ENCODE data around the gene ACTG2.

ACTG2 gene

DNA sequence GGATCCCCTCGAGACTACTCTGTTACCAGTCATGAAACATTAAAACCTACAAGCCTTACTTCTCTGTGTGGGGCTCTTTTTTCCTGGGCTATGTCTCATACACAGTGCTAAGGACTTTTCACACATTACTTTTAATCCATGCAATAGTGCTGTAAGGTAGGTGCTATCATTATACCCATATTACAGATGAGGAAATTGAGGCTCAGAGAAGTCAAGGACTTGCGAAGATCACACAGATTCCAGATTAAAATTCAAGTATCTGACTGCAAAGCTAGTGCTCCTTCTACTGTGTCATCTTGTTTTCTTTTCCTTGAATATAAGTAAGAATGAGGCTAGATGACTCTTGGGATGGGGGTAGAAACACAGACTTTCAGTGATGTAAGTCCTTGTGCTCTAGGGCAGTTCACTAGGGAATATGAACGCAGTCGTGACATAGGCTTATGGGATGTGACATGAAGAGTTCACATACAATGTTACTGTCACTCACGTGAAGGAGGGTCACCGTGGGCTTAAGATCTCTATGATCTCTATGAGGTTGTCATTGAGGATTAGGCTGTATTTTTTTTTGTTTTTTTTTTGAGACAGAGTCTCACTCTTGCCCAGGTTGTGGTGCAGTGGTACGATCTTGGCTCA lies 26.9 kb downstream of the ACTG2 start:
- Histone ChIP-seq H3K4me1 (peaks cover 17% of the 10 kb centered on the region; the same call in 1 of the 2 replicates), H3K27me3 (no peaks in the 10 kb centered on the region), H3K36me3 (no peaks in the 10 kb centered on the region), H3K27ac (no peak overlapping the region), H3K9me3 (no peaks in the 10 kb centered on the region), H3K9ac (no peak overlapping the region), H4K20me1 (no peaks in the 10 kb centered on the region), H3K4me2 (no peak overlapping the region), H3K4me3 (no peak overlapping the region)
- TF ChIP-seq Cebpa-rat (IDR thresholded peaks at IDR 0.05) = no peak

DNA sequence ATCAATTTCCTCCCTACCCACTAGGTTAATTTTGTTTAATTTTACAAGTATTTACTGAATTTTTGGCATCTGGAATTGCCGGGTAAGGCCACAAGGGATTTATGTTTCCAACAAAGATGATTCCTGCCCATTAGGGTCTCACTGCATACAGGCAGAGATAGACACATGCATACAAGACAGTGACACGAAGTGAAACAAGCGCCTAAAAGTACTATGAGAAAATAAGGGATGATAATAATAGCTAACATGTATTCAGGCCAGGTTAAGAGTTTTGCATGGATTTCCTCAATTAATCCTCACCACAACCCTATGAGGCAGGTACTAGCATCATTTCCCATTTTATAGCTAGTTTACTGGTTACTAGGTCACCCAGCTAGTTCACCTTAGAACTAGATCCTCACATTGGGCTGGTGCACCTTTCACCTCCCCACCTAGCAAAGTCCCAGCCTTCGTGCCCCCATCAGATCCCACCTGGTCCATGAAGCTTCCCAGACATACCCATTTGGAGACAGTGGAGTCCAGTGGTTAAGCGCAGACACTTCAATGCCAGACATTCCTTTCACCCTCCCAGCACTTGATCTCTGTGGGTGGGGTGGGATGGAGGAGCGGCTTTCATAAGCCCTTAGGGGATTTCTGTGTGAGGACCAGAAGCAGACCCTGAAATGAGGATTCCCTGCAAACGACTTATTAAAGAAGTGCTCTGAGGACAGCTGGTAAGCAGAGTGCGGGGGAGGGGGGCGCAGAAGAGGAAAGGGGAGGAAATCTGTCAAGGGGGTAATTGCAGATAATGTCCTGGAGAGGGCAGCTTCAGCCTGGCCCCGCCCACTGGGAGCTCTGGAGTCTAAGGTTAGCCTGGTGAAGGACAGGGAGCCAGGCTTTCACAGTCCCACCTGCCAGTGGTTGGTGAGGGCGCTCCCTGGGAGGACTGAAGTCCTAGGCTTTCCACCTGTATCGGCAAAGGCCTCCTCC lies 28.1 kb downstream of the ACTG2 start:
- peaks cover 18% of the 10 kb centered on the region for H3K4me1 ChIP-seq
- no peaks in the 10 kb centered on the region for H3K27me3 ChIP-seq
- TF ChIP-seq Cebpa-rat (IDR thresholded peaks at IDR 0.05) = no peak
- H3K9ac ChIP-seq = no peak overlapping the region
- H4K20me1 ChIP-seq = no peaks in the 10 kb centered on the region
- H3K4me3 ChIP-seq = no peak overlapping the region
- no peaks in the 10 kb centered on the region for H3K36me3 ChIP-seq
- H3K4me2 ChIP-seq = no peak overlapping the region
- no peaks in the 10 kb centered on the region for H3K9me3 ChIP-seq
- H3K27ac ChIP-seq = no peak overlapping the region

DNA sequence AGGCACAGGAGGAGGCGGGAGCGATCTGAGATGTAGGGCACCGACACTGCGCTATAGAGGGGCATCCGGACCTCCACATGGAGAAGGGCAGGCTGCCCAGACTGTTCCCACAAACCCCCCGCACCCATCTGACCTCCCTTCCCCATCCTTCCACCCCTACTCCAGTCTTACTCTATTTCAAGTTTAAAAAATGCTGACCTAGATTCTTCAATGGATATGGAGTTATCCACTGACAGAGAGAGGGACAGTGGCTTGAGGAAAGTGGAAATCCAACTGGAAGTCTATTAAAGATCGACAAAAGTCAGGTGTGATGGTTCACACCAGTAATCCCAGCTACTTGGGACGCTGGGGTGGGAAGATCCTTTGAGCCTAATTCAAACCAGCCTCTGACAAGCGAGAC lies 28.8 kb downstream of the ACTG2 start:
- H3K27ac ChIP-seq = no peak overlapping the region
- no peaks in the 10 kb centered on the region for H4K20me1 ChIP-seq
- no peak overlapping the region for H3K4me2 ChIP-seq
- no peaks in the 10 kb centered on the region for H3K9me3 ChIP-seq
- no peaks in the 10 kb centered on the region for H3K36me3 ChIP-seq
- no peaks in the 10 kb centered on the region for H3K27me3 ChIP-seq
- no peak overlapping the region for H3K4me3 ChIP-seq
- H3K9ac ChIP-seq = no peak overlapping the region
- H3K4me1 ChIP-seq = peaks cover 23% of the 10 kb centered on the region
- no peak for TF ChIP-seq Cebpa-rat (IDR thresholded peaks at IDR 0.05)

DNA sequence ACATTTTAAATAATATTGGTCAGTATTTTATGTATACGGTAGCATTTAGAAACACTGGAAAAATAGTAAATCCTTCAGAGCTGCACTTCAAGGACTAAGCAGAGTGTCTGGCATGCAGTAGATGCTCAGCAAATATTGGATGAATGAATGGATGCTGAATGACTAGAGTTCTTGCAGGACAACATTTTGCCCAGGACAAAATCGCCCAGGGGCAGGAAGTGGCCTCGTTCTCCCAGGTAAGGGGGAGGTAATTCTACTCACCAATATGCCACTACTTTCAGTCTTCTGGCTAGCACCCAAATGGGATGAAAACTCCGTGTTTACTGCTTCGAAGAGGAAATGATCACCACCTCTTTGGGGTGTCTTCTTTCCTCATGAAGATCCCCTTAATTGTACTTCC lies 29.9 kb downstream of the ACTG2 start:
- Histone ChIP-seq H3K9me3 (no peaks in the 10 kb centered on the region), H3K27ac (no peak overlapping the region), H3K4me3 (no peak overlapping the region), H3K9ac (no peak overlapping the region), H3K4me1 (peaks cover 21% of the 10 kb centered on the region), H4K20me1 (no peaks in the 10 kb centered on the region), H3K27me3 (no peaks in the 10 kb centered on the region), H3K36me3 (no peaks in the 10 kb centered on the region), H3K4me2 (no peak overlapping the region)
- TF ChIP-seq Cebpa-rat (IDR thresholded peaks at IDR 0.05) = no peak

DNA sequence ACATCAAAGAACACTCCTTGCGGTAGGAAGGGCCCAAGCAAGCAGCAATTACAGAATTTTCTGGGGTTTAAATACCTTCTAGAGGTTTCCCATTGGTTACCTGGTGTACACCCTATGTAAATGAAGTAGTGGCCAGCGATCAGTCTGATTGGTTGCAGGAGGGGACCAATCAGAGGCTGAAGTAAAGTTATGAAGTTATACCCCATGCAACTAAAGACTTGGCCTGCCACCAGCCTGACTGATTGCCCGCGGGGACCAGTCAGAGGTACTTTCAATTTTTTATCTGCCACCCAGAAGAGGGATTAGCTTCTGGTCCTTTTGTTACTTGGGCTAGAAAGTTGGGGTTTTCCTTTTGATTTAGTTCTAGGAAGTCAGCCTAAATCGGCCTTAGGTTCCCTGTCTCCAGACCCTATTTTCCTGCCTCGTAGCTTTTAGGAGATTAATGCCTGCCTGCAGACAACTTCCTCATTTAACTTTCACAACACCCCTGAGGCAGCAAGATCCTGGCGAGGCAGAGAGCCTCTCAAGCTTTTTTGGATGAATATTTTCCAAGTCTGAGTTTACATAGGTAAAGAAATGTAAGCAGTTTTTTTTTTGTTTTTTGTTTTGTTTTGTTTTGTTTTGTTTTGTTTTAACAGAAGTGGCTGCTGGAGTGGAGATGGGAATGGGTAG lies 32.4 kb downstream of the ACTG2 start:
- no peak overlapping the region for H3K27ac ChIP-seq
- no peak for TF ChIP-seq Cebpa-rat (IDR thresholded peaks at IDR 0.05)
- H3K27me3 ChIP-seq = no peaks in the 10 kb centered on the region
- H3K36me3 ChIP-seq = peaks cover 4% of the 10 kb centered on the region; the same call in 1 of the 2 replicates
- H3K9ac ChIP-seq = no peak overlapping the region
- no peak overlapping the region for H3K4me2 ChIP-seq
- H3K9me3 ChIP-seq = no peaks in the 10 kb centered on the region
- H3K4me1 ChIP-seq = peaks cover 43% of the 10 kb centered on the region
- peaks cover 14% of the 10 kb centered on the region for H4K20me1 ChIP-seq
- H3K4me3 ChIP-seq = no peak overlapping the region

DNA sequence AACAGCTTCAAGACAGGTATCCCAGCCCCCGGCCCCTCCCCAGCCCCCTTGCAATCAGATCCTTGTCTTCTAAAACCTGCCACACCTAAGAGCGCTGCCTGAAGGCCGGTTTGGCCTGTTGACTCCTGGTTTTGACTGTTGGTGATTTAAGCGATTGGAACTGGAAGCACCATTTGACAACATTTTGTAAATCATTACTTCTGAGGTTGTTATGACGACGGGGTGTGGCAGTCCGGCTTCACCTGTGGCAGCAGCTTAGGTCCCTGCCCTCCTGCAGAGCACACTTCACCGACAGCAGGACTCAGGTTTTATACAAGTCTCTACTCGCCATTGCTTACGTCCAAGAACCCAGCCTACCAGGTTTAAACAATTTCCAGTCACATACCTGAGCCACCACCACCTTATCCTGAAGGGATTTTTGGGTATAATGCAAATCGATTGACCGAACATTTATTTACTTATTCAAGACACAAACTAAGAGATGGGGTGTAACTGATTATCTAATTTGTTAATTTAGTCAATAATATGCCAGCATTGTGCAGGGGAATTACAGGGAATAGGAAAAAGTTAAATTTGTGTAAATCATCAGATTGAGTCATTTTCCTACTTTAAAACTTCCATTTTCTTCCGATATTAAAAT lies 33.2 kb downstream of the ACTG2 start:
- H4K20me1 ChIP-seq = peaks cover 22% of the 10 kb centered on the region
- H3K4me1 ChIP-seq = peaks cover 41% of the 10 kb centered on the region
- TF ChIP-seq Cebpa-rat (IDR thresholded peaks at IDR 0.05) = no peak
- no peak overlapping the region for H3K9ac ChIP-seq
- H3K9me3 ChIP-seq = no peaks in the 10 kb centered on the region
- H3K27ac ChIP-seq = peak overlapping the region; percentile 94
- H3K4me3 ChIP-seq = peak overlapping the region; percentile 74
- H3K36me3 ChIP-seq = peaks cover 12% of the 10 kb centered on the region
- no peaks in the 10 kb centered on the region for H3K27me3 ChIP-seq
- H3K4me2 ChIP-seq = peak overlapping the region; percentile 66

DNA sequence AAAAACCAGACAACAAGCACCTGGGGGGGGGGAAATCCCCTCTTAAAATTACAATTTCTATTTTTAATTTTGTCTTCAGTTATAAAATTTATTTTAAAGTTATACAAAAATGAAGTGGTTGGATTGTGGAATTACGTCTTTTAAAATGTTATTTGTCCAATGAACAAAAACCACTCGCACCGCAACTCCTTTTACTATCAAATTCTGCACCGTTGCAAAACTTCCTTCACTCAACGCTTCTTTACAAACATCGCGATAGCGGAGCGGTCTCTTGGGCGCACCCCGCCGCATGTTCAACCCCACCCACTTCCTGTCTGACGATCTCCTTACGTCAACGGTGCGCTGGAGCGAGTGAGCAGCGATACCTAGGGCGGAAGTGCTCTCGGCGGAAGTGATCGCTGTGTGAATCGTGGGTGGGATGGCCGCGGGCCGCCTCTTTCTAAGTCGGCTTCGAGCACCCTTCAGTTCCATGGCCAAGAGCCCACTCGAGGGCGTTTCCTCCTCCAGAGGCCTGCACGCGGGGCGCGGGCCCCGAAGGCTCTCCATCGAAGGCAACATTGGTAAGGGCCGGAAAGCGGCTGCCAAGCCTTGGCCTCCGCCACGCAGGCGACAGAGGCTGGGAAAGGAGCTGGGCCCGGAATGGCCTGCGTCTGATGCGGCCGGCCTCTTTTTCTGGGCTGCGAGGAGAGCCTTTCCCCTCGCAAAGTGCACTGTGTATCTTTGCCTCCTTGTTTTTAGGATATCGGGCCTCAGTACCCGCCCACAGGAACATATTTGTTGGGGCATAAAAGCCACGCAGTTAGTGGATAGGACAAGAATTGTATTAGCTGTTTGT lies 33.9 kb downstream of the ACTG2 start, which contains the start of gene DGUOK:
TSS of gene DGUOK (plus strand) at position 388 of the 835 bp plus-strand sequence. CDS start at position 419, 31 bp downstream.
- no peak; the same call in 1 of the 2 replicates for TF ChIP-seq Cebpa-rat (IDR thresholded peaks at IDR 0.05)
- peak within 1 kb of the TSS; percentile 89 for H3K9ac ChIP-seq
- peaks cover 29% of the 10 kb centered on the region for H4K20me1 ChIP-seq
- H3K4me2 ChIP-seq = peak within 1 kb of the TSS; percentile 81
- H3K36me3 ChIP-seq = peaks cover 19% of the 10 kb centered on the region
- no peaks in the 10 kb centered on the region for H3K9me3 ChIP-seq
- peaks cover 37% of the 10 kb centered on the region for H3K4me1 ChIP-seq
- no peaks in the 10 kb centered on the region for H3K27me3 ChIP-seq
- peak within 1 kb of the TSS; percentile 94 for H3K27ac ChIP-seq
- H3K4me3 ChIP-seq = peak within 1 kb of the TSS; percentile 74

DNA sequence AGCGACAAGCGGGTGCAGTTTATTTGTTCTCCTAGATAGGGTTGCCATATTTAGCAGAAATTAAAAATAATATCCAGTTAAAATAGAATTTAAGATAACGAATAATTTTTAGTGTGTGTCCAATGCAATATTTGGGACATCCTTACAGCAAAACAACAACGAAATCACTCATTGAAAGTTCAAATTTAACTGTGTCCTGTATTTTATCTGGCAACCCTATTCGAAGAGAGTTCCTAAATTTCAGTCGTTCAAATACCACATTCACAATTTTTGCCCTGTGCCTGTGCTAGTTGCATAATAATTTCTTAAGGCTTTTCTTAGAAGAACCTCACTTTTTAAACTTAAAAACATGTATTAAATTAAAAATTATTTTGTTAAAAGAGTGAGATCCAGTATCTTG lies 34.5 kb downstream of the ACTG2 start:
- Histone ChIP-seq H3K27ac (peak overlapping the region; percentile 94), H3K9me3 (no peaks in the 10 kb centered on the region), H3K4me3 (peak overlapping the region; percentile 74), H3K4me1 (peaks cover 37% of the 10 kb centered on the region), H3K9ac (peak overlapping the region; percentile 89), H4K20me1 (peaks cover 36% of the 10 kb centered on the region), H3K27me3 (no peaks in the 10 kb centered on the region), H3K36me3 (peaks cover 26% of the 10 kb centered on the region), H3K4me2 (peak overlapping the region; percentile 81)
- TF ChIP-seq Cebpa-rat (IDR thresholded peaks at IDR 0.05) = no peak
